DOHH2 (cell line): Measurements from ENCODE around the gene CFAP58.

ENCODE experiments used
- H3F3A ChIP-seq: fragments of 200-600 bp; sonication (generic), shearing (Covaris generic); 2 replicates; pipeline ENCODE4 v1.6.0; 2016; ENCODE audit warnings: antibody characterized with exemption, mild to moderate bottlenecking; ENCODE audit not compliant: control insufficient read depth, insufficient read depth
- H3K27ac ChIP-seq: fragments of 200-600 bp; sonication (generic); 2 replicates; pipeline ENCODE4 v1.5.1; 2014; ENCODE audit warnings: low read depth, mild to moderate bottlenecking, low read length, moderate library complexity
- H3K27me3 ChIP-seq: fragments of 200-600 bp; sonication (generic); 2 replicates; pipeline ENCODE4 v1.6.1; 2014; ENCODE audit warnings: mild to moderate bottlenecking, low read length, mixed read lengths; ENCODE audit not compliant: control insufficient read depth
- H3K36me3 ChIP-seq: fragments of 200-600 bp; sonication (generic); 2 replicates; pipeline ENCODE4 v1.6.1; 2014; ENCODE audit warnings: mild to moderate bottlenecking, low read length, moderate library complexity, mixed read lengths; ENCODE audit not compliant: control insufficient read depth
- H3K4me1 ChIP-seq: fragments of 200-600 bp; sonication (generic); 2 replicates; pipeline ENCODE4 v1.6.1; 2014; ENCODE audit warnings: mild to moderate bottlenecking, low read length, mixed read lengths; ENCODE audit not compliant: control insufficient read depth
- H3K4me2 ChIP-seq: fragments of 200-600 bp; sonication (generic); 2 replicates; pipeline ENCODE4 v1.6.0; 2014; ENCODE audit warnings: mild to moderate bottlenecking, low read length, moderate library complexity
- H3K4me3 ChIP-seq: fragments of 200-600 bp; sonication (generic); 2 replicates; pipeline ENCODE4 v1.5.1; 2014; ENCODE audit warnings: mild to moderate bottlenecking, low read length, mixed read lengths
- H3K79me2 ChIP-seq: fragments of 200-600 bp; sonication (generic); 2 replicates; pipeline ENCODE4 v1.6.1; 2014; ENCODE audit warnings: mild to moderate bottlenecking, low read length, mixed read lengths; ENCODE audit not compliant: control insufficient read depth
- H3K9me2 ChIP-seq: fragments of 200-600 bp; sonication (generic); replicated peaks from 2 replicates; pipeline ENCODE4 v1.6.1; 2014; ENCODE audit warnings: mild to moderate bottlenecking, low read length, mixed read lengths; ENCODE audit not compliant: control insufficient read depth
- H3K9me3 ChIP-seq: fragments of 200-600 bp; sonication (generic); 2 replicates; pipeline ENCODE4 v1.6.1; 2014; ENCODE audit warnings: antibody characterized with exemption, low read length, mixed read lengths; ENCODE audit not compliant: control insufficient read depth, insufficient read depth
- H4K20me1 ChIP-seq: fragments of 200-600 bp; sonication (generic); 2 replicates; pipeline ENCODE4 v1.6.0; 2014; ENCODE audit warnings: low read depth, mild to moderate bottlenecking, antibody characterized with exemption, low read length, moderate library complexity; ENCODE audit not compliant: control insufficient read depth, insufficient read depth
- CTCF ChIP-seq: fragments of 200-600 bp; sonication (generic); IDR thresholded peaks from one replicate; pipeline ENCODE4 v1.5.1; 2014; ENCODE audit warnings: antibody characterized with exemption, mild to moderate bottlenecking, low read depth, low read length; ENCODE audit not compliant: poor library complexity, severe bottlenecking
- EZH2phosphoT487 ChIP-seq: fragments of 200-600 bp; sonication (generic); IDR thresholded peaks from 2 replicates; pipeline ENCODE4 v1.6.1; 2017; ENCODE audit warnings: borderline replicate concordance, mild to moderate bottlenecking, antibody characterized with exemption, low read length, moderate library complexity, mixed read lengths

The CFAP58 gene

DNA sequence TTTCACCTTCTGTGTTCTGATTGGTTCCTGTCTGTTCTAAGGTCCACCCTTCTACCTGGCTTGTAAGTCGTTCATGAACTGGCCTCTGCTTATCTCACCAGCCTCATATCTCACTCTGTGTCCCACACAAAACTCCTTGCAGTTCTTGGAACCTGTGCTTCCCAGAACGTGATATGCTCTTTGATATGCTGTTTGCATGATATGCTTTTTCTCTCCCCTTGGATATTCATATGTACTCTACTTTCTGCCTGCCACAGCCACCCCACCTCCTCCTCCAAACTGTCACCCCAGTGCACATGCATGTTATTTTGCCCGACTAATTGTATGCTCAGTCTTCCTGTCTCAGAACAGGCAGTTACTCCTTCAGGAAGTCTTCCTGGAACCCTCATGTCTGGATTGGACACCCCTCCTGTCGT is 13.5 kb upstream of the CFAP58 start:
- Histone ChIP-seq H3K4me3 (no peak overlapping the region), H3K4me2 (no peak overlapping the region), H3K9me3 (no peaks in the 10 kb centered on the region), H3F3A (0 out of 2 replicates have a peak, but pooled peaks cover 3% of the 10 kb centered on the region), H3K79me2 (peaks cover 33% of the 10 kb centered on the region), H3K27me3 (peaks cover 3% of the 10 kb centered on the region; the same call in 1 of the 2 replicates), H4K20me1 (peaks cover 17% of the 10 kb centered on the region), H3K4me1 (peaks cover 30% of the 10 kb centered on the region), H3K27ac (no peak overlapping the region), H3K9me2 (no peaks in the 10 kb centered on the region), H3K36me3 (peaks cover 10% of the 10 kb centered on the region)
- TF ChIP-seq EZH2phosphoT487 (no peak), CTCF (no peak)

GRCh38 chr10:104340641-104341040 is 13.0 kb upstream of the CFAP58 start:
- H3K27me3 ChIP-seq = peaks cover 3% of the 10 kb centered on the region; the same call in 1 of the 2 replicates
- H3K27ac ChIP-seq = no peak overlapping the region
- no peaks in the 10 kb centered on the region for H3K9me3 ChIP-seq
- peaks cover 25% of the 10 kb centered on the region for H3K4me1 ChIP-seq
- no peak overlapping the region for H3K4me2 ChIP-seq
- no peaks in the 10 kb centered on the region for H3K9me2 ChIP-seq
- H3F3A ChIP-seq = 0 out of 2 replicates have a peak, but pooled peaks cover 3% of the 10 kb centered on the region
- H3K79me2 ChIP-seq = peaks cover 28% of the 10 kb centered on the region
- H4K20me1 ChIP-seq = peaks cover 12% of the 10 kb centered on the region
- peaks cover 10% of the 10 kb centered on the region for H3K36me3 ChIP-seq
- no peak overlapping the region for H3K4me3 ChIP-seq
- no peak for TF ChIP-seq EZH2phosphoT487
- no peak for TF ChIP-seq CTCF

GRCh38 chr10:104342941-104343411 is 10.7 kb upstream of the CFAP58 start:
- Histone ChIP-seq H3K79me2 (peaks cover 4% of the 10 kb centered on the region), H3K9me2 (no peaks in the 10 kb centered on the region), H3K27ac (no peak overlapping the region), H3K4me1 (peaks cover 27% of the 10 kb centered on the region), H4K20me1 (no peaks in the 10 kb centered on the region), H3K36me3 (no peaks in the 10 kb centered on the region), H3K27me3 (peaks cover 3% of the 10 kb centered on the region; the same call in 1 of the 2 replicates), H3K9me3 (no peaks in the 10 kb centered on the region), H3K4me2 (no peak overlapping the region), H3K4me3 (no peak overlapping the region), H3F3A (no peaks in the 10 kb centered on the region)
- TF ChIP-seq CTCF (no peak), EZH2phosphoT487 (no peak)
